Ovary (tissue), 9 donors: ENCODE data around the gene SIT1. TPM values are rescaled to one million over a fixed set of nuclear protein-coding genes. Genes with fewer than 3 reads are reported as not detected.
A peak's percentile ranks its signal among the peaks of the same experiment; 100 is the strongest.

Experiments used
- DNase-seq, 5 donors: peaks; one replicate each; pipeline ENCODE4 v3.0.0-alpha.2; 2019 to 2020
- H3K27ac ChIP-seq, 2 donors: fragments of 200-600 bp; one replicate each; pipeline versions ENCODE4 v1.5.1 to v1.8.0; 2019 to 2022
- H3K27me3 ChIP-seq: fragments of 200-600 bp; one replicate; pipeline ENCODE4 v1.8.0; 2022
- H3K36me3 ChIP-seq: fragments of 200-600 bp; sonication (generic); one replicate; pipeline ENCODE4 v1.5.1; 2019
- H3K4me1 ChIP-seq: one replicate; pipeline ENCODE4 v1.8.1; 2013; ENCODE audit warnings: mild to moderate bottlenecking, moderate library complexity; ENCODE audit not compliant: insufficient read depth
- H3K4me3 ChIP-seq: fragments of 200-600 bp; sonication (generic); one replicate; pipeline ENCODE4 v1.5.1; 2017
- H3K9me3 ChIP-seq, 2 donors: fragments of 200-600 bp in 1 of 2; sonication (generic) in 1 of 2; one replicate each; pipeline versions ENCODE4 v1.5.1 to v1.8.1; 2013 to 2019; ENCODE audit warnings: mild to moderate bottlenecking in 1 of 2, moderate library complexity in 1 of 2
- CTCF ChIP-seq, 3 donors: fragments of 450-650 bp in 2 of 3; fragments of 200-600 bp in 1 of 3; IDR thresholded peaks; one replicate each; pipeline versions ENCODE4 v1.5.1 to v1.8.0; 2016 to 2022; ENCODE audit warnings: antibody characterized with exemption in 3 of 3, mild to moderate bottlenecking in 1 of 3
- EP300 ChIP-seq: sonication (generic); formaldehyde crosslinking; IDR thresholded peaks from one replicate; pipeline ENCODE4 v1.6.1; 2017; ENCODE audit warnings: antibody characterized with exemption
- POLR2A ChIP-seq: fragments of 450-650 bp; IDR thresholded peaks from one replicate; pipeline ENCODE4 v1.6.1; 2017; ENCODE audit warnings: antibody characterized with exemption, mild to moderate bottlenecking, moderate library complexity
- WGBS, 3 donors: extraction: QIAGEN DNeasy Blood & Tissue Kit in 1 of 3; methylation state at CpG; one replicate each; pipeline versions ENCODE4 v1.1.5 to v1.1.7; 2013 to 2017; 5-methylcytosine and 5-hydroxymethylcytosine counted together
- intact Hi-C, 4 donors: fragments of 100-400 bp; cut with DNase I; formaldehyde crosslinking; loops; one replicate each; pipeline versions ENCODE4 v1.11.0 to v1.15.1; 2022 to 2023
- polyA plus RNA-seq, 2 donors: library from polyadenylated mRNA; stranded (reverse); fragments of 200-250 nt in 1 of 2; fragments of 350-450 nt in 1 of 2; fragmentation: Illumina TruSeq in 1 of 2; extraction: RNeasy Lipid Tissue Mini Kit (QIAGEN cat#74804) in 1 of 2; gene quantifications; one replicate each; pipeline ENCODE4 v1.2.3, GENCODE V29; 2013 to 2014
- total RNA-seq, 7 donors: library from RNA; depleted of rRNA in 2 of 7; stranded (reverse); fragments of >200 nt in 2 of 7; fragmentation: NEBNext Ultra II Directional in 3 of 7; extraction: Animal tissue kit (Norgen Biotek cat#: 25700) in 3 of 7; gene quantifications; one replicate each; pipeline versions ENCODE4 v1.1.0 to v1.2.4, GENCODE V29; 2016 to 2023
- donor health status: DM: no; HTN: no; CAD: no; lungs with moderate emphysema.
- donor health status: DM: no; HTN: no; CAD: no.
- donor health status: Bipolar disorder and iron deficiency.
- donor health status: DM: yes; HTN: yes; CAD: no.
- donor health status: DM: no; HTN: no; CAD: no.
- donor health status: DM: yes; HTN: yes; CAD: no.

The SIT1 gene
- total and polyA plus RNA-seq, 9 donors = 0.20 to 0.82 (median 0.56) TPM; not detected in 3

GRCh38 chr9:35658137-35658967 lies 7.6 kb upstream of the SIT1 start, which contains the start of gene CCDC107:
TSS of gene CCDC107 (plus strand) at chr9:35658292. CDS start at chr9:35658380, 88 bp downstream.
- Histone ChIP-seq H3K27ac (peak within 1 kb of the TSS; percentile 81 to 97), H3K27me3 (no peaks in the 10 kb centered on the region), H3K4me3 (peak within 1 kb of the TSS; percentile 94), H3K9me3 (no peaks in the 10 kb centered on the region), H3K36me3 (no peaks in the 10 kb centered on the region), H3K4me1 (no peaks in the 10 kb centered on the region)
- 0 to 1% (median 0%) methylated on average over 56 to 67 of the region's 67 CpGs for WGBS, 3 donors
- DNase-seq = peak; percentile 86 to 92 (median 90)
- TF ChIP-seq EP300 = no peak
- TF ChIP-seq CTCF (IDR thresholded peaks at IDR 0.05) = peak; percentile 51 to 80 (median 77)
- TF ChIP-seq POLR2A = peak; percentile 92
- intact Hi-C loops = loop anchor here in 2 of 4 donors (2.0 to 10.0 kb wide), 4 partner anchors 30 to 164 kb away; partner anchors contain the start of genes RUSC2 (in 1 of the 2) and TPM2 (in 1 of the 2)

- no peaks in the 10 kb centered on the region for H3K4me1 ChIP-seq
Measured at GRCh38 chr9:35657546-35658136, 6.9 kb upstream of the SIT1 start, which contains the start of gene RMRP. TSS of gene RMRP (minus strand) at chr9:35658019.

GRCh38 chr9:35656831-35657545 lies 6.3 kb upstream of the SIT1 start:
- H3K9me3 ChIP-seq = no peaks in the 10 kb centered on the region
- no peaks in the 10 kb centered on the region for H3K27me3 ChIP-seq
- 8 to 18% (median 9%) methylated on average over 25 of the region's 25 CpGs for WGBS, 3 donors
- TF ChIP-seq POLR2A = no peak
- no peak for TF ChIP-seq CTCF (IDR thresholded peaks at IDR 0.05)
- no peak for TF ChIP-seq EP300
- intact Hi-C loops = loop anchor here in 2 of 4 donors (5.0 to 10.0 kb wide), 3 partner anchors 35 to 162 kb away; partner anchors contain the start of gene RUSC2 (in 1 of the 2)
- no peaks in the 10 kb centered on the region for H3K4me1 ChIP-seq
- H3K36me3 ChIP-seq = no peaks in the 10 kb centered on the region
- H3K27ac ChIP-seq = peak overlapping the region; percentile 78 to 97
- peak in 1 of 5 donors; percentile 45 for DNase-seq
- peak overlapping the region; percentile 94 for H3K4me3 ChIP-seq

More at GRCh38 chr9:35657546-35658136, 6.9 kb upstream of the SIT1 start, which contains the start of gene RMRP:
- peak within 1 kb of the TSS; percentile 94 for H3K4me3 ChIP-seq
- no peaks in the 10 kb centered on the region for H3K36me3 ChIP-seq
- intact Hi-C loops = loop anchor here in 2 of 4 donors (2.0 to 10.0 kb wide), 4 partner anchors 31 to 163 kb away; partner anchors contain the start of genes RUSC2 (in 1 of the 2) and TPM2 (in 1 of the 2)
- peak within 1 kb of the TSS; percentile 81 to 97 for H3K27ac ChIP-seq
- TF ChIP-seq POLR2A (peak; percentile 72), CTCF (IDR thresholded peaks at IDR 0.05) (peak; percentile 38 to 77 (median 66)), EP300 (peak; percentile 62)
- H3K9me3 ChIP-seq = no peaks in the 10 kb centered on the region
- peak; percentile 96 to 97 (median 97) for DNase-seq
- H3K27me3 ChIP-seq = no peaks in the 10 kb centered on the region
- 0% methylated on average over 42 of the region's 42 CpGs for WGBS, 3 donors

- Histone ChIP-seq H3K36me3 (no peaks in the 10 kb centered on the region), H3K27me3 (no peaks in the 10 kb centered on the region), H3K4me3 (no peak overlapping the region), H3K4me1 (no peaks in the 10 kb centered on the region), H3K27ac (no peak overlapping the region), H3K9me3 (no peaks in the 10 kb centered on the region)
- 68 to 84% (median 76%) methylated on average over 17 of the region's 17 CpGs for WGBS, 3 donors
- DNase-seq = no peak
- intact Hi-C loops = loop anchor here in 2 of 4 donors (5.0 to 10.0 kb wide), 3 partner anchors 36 to 162 kb away; partner anchors contain the start of gene RUSC2 (in 1 of the 2)
- TF ChIP-seq CTCF (IDR thresholded peaks at IDR 0.05) (no peak), POLR2A (no peak), EP300 (no peak)
Measured at GRCh38 chr9:35656348-35656747, 5.6 kb upstream of the SIT1 start.
